Measurements from ENCODE around the gene AOPEP. TPM values are rescaled to one million over a fixed set of nuclear protein-coding genes. Genes with fewer than 3 reads are reported as not detected.

AOPEP gene
- total RNA-seq, 1 experiment from 2014 or later: 36.4 TPM

GRCh38 chr9:94985649-94986048, 259.1 kb downstream of the AOPEP start:
- Histone ChIP-seq H3K9me3 (ENCODE audit: control insufficient read depth, insufficient read depth, low read depth, low read length) (no peaks in the 10 kb centered on the region), H3K4me3 (ENCODE audit: low read depth in 2 of 2, low read length in 2 of 2) (no peak overlapping the region), H3K4me1 (ENCODE audit: control insufficient read depth, insufficient read depth, low read length) (no peaks in the 10 kb centered on the region), H3K27me3 (ENCODE audit: control insufficient read depth, insufficient read depth, low read length) (no peaks in the 10 kb centered on the region), H3K36me3 (ENCODE audit: control insufficient read depth, insufficient read depth, low read length) (no peaks in the 10 kb centered on the region), H3K27ac (ENCODE audit: low read length) (no peak overlapping the region)
- intact Hi-C loops (cut with micrococcal nuclease; ENCODE audit: unreplicated experiment) (no loop called here), in situ Hi-C loops (cut with HindIII; ENCODE audit: low pct_unique_long_range_greater_than_20kb, low sequenced_read_pairs) (no loop called here)
- ATAC-seq (no peak), DNase-seq (ENCODE audit: low read depth, low spot score) (no peak)
- ChIA-PET POLR2A (no interaction called here), CTCF (no interaction called here)
- TF ChIP-seq CTCF (IDR thresholded peaks at IDR 0.05) (no peak), SIN3A (IDR thresholded peaks at IDR 0.05; ENCODE audit: borderline replicate concordance, insufficient read depth, low read depth, low read length) (no peak), POLR2AphosphoS5 (IDR thresholded peaks at IDR 0.05; ENCODE audit: low read depth, low read length) (no peak), REST (IDR thresholded peaks at IDR 0.05; ENCODE audit: insufficient read depth in 1 of 2, low read depth in 2 of 2, low read length in 1 of 2) (no peak)
- no TSS peak for BruUV-seq (replicated peaks)

GRCh38 chr9:94987731-94988130, 261.2 kb downstream of the AOPEP start:
- Histone ChIP-seq H3K9me3 (ENCODE audit: control insufficient read depth, insufficient read depth, low read depth, low read length) (no peaks in the 10 kb centered on the region), H3K27me3 (ENCODE audit: control insufficient read depth, insufficient read depth, low read length) (no peaks in the 10 kb centered on the region), H3K27ac (ENCODE audit: low read length) (no peak overlapping the region), H3K36me3 (ENCODE audit: control insufficient read depth, insufficient read depth, low read length) (no peaks in the 10 kb centered on the region), H3K4me1 (ENCODE audit: control insufficient read depth, insufficient read depth, low read length) (no peaks in the 10 kb centered on the region), H3K4me3 (ENCODE audit: low read depth in 2 of 2, low read length in 2 of 2) (no peak overlapping the region)
- ChIA-PET CTCF (no interaction called here), POLR2A (no interaction called here)
- ATAC-seq (no peak), DNase-seq (ENCODE audit: low read depth, low spot score) (no peak)
- no TSS peak for BruUV-seq (replicated peaks)
- no peak for TF ChIP-seq TCF7L2 (IDR thresholded peaks at IDR 0.05; ENCODE audit: low read depth, low read length)
- no peak for TF ChIP-seq SIN3A (IDR thresholded peaks at IDR 0.05; ENCODE audit: borderline replicate concordance, insufficient read depth, low read depth, low read length)
- no peak for TF ChIP-seq CTCF (IDR thresholded peaks at IDR 0.05)
- no peak for TF ChIP-seq REST (IDR thresholded peaks at IDR 0.05; ENCODE audit: insufficient read depth in 1 of 2, low read depth in 2 of 2, low read length in 1 of 2)
- no peak for TF ChIP-seq POLR2AphosphoS5 (IDR thresholded peaks at IDR 0.05; ENCODE audit: low read depth, low read length)
- in situ Hi-C loops (cut with HindIII; ENCODE audit: low pct_unique_long_range_greater_than_20kb, low sequenced_read_pairs): no loop called here
- intact Hi-C loops (cut with micrococcal nuclease; ENCODE audit: unreplicated experiment): no loop called here

All from Panc1 (cell line).